Keratinocyte (primary cell): Measurements from ENCODE around the gene LRRC3C. TPM values are rescaled to one million over a fixed set of nuclear protein-coding genes. Genes with fewer than 3 reads are reported as not detected.

Experiments
- DNase-seq: peaks from one replicate; pipeline ENCODE4 v3.0.0-alpha.2; 2011; ENCODE audit warnings: low read depth, missing footprints, low spot score
- FAIRE-seq: peaks from 2 replicates; lab custom pipeline; 2011; peaks lifted over from hg19 to GRCh38; lab: Jason Lieb, UNC
- H2AFZ ChIP-seq: 2 replicates; pipeline ENCODE4 v1.6.0; 2012; ENCODE audit warnings: low read length, control low read depth, inconsistent platforms; ENCODE audit not compliant: control insufficient read depth
- H3K27ac ChIP-seq: 2 replicates; pipeline ENCODE4 v1.5.1; 2011; ENCODE audit warnings: low read length; ENCODE audit not compliant: control insufficient read depth, insufficient read depth
- H3K27me3 ChIP-seq: 3 replicates; pipeline ENCODE4 v1.6.0; 2011; ENCODE audit warnings: low read length; ENCODE audit not compliant: control insufficient read depth, insufficient read depth; ENCODE audit errors: extremely low read depth
- H3K36me3 ChIP-seq, 2 experiments: 2 replicates in 1 of 2; 3 replicates in 1 of 2; pipeline ENCODE4 v1.5.1; 2011; ENCODE audit warnings: low read length in 2 of 2, mild to moderate bottlenecking in 1 of 2; ENCODE audit not compliant: control insufficient read depth in 2 of 2, insufficient read depth in 2 of 2; ENCODE audit errors: extremely low read depth in 1 of 2
- H3K4me1 ChIP-seq: 3 replicates; pipeline ENCODE4 v1.5.1; 2011; ENCODE audit warnings: low read length; ENCODE audit not compliant: control insufficient read depth, insufficient read depth; ENCODE audit errors: extremely low read depth
- H3K4me2 ChIP-seq: 3 replicates; pipeline ENCODE4 v1.6.0; 2011; ENCODE audit warnings: low read depth, low read length; ENCODE audit not compliant: control insufficient read depth, insufficient read depth; ENCODE audit errors: extremely low read depth
- H3K4me3 ChIP-seq, 3 experiments: fragments of 200-600 bp in 1 of 3; sonication (generic) in 1 of 3; 2 replicates in 2 of 3; 3 replicates in 1 of 3; pipeline ENCODE4 v1.5.1; 2011 to 2016; ENCODE audit warnings: low read length in 3 of 3, mild to moderate bottlenecking in 3 of 3, control low read depth in 2 of 3, inconsistent platforms in 1 of 3, low read depth in 1 of 3, mixed read lengths in 1 of 3, mixed run types in 1 of 3, moderate library complexity in 1 of 3; ENCODE audit not compliant: control insufficient read depth in 2 of 3, insufficient read depth in 2 of 3; ENCODE audit errors: extremely low read depth in 1 of 3
- H3K79me2 ChIP-seq: 2 replicates; pipeline ENCODE4 v1.6.0; 2012; ENCODE audit warnings: low read length; ENCODE audit not compliant: control insufficient read depth, insufficient read depth
- H3K9ac ChIP-seq: 3 replicates; pipeline ENCODE4 v1.6.0; 2011; ENCODE audit warnings: low read length; ENCODE audit not compliant: control insufficient read depth, insufficient read depth; ENCODE audit errors: extremely low read depth
- H3K9me1 ChIP-seq: 3 replicates; pipeline ENCODE4 v1.6.0; 2011; ENCODE audit warnings: low read length; ENCODE audit not compliant: control insufficient read depth, insufficient read depth; ENCODE audit errors: extremely low read depth
- H3K9me3 ChIP-seq: 2 replicates; pipeline ENCODE4 v1.5.1; 2012; ENCODE audit warnings: low read depth, low read length; ENCODE audit not compliant: control insufficient read depth
- H4K20me1 ChIP-seq: 3 replicates; pipeline ENCODE4 v1.6.0; 2011; ENCODE audit warnings: low read length; ENCODE audit not compliant: control insufficient read depth, insufficient read depth; ENCODE audit errors: extremely low read depth
- CTCF ChIP-seq, 3 experiments: IDR thresholded peaks in 1 of 3; conservative IDR thresholded peaks in 1 of 3; optimal IDR thresholded peaks in 1 of 3; 2 replicates in 2 of 3; 3 replicates in 1 of 3; pipeline versions ENCODE3 to v1.5.1; 2011; ENCODE audit warnings: low read length in 3 of 3, mild to moderate bottlenecking in 3 of 3, moderate library complexity in 2 of 3, control low read depth in 1 of 3, inconsistent platforms in 1 of 3; ENCODE audit not compliant: insufficient read depth in 2 of 3; ENCODE audit errors: extremely low read depth in 1 of 3
- EZH2 ChIP-seq: IDR thresholded peaks from one replicate; pipeline ENCODE4 v1.6.1; 2012; ENCODE audit warnings: inconsistent platforms, mild to moderate bottlenecking, low read length, moderate library complexity
- dilution Hi-C: fragments of 300-500 bp; cut with MboI; formaldehyde crosslinking; loops from one replicate; pipeline ENCODE4 v1.7.0; 2020; ENCODE audit warnings: low sequenced_read_pairs; ENCODE audit not compliant: extremely low pct_ligation_motif_present
- polyA plus RNA-seq, 5 experiments: library from polyadenylated mRNA; depleted of rRNA in 3 of 5; stranded (reverse) in 3 of 5; stranded (forward) in 1 of 5; unstranded in 1 of 5; fragments of >200 nt; gene quantifications; 1 replicate in 1 of 5; 2 replicates in 3 of 5; 3 replicates in 1 of 5; pipeline versions ENCODE4 v1.2.1 to v1.2.3, GENCODE V29; 2011 to 2012; ENCODE audit warnings: missing spikeins in 2 of 5, low read depth in 1 of 5, low replicate concordance in 1 of 5

Gene LRRC3C
- polyA plus RNA-seq, 1 donor (not counting 4 experiments of a cell fraction or from before 2014, with no cell fraction given) = not detected

GRCh38 chr17:39972271-39972670, 44.7 kb downstream of the LRRC3C start:
- Histone ChIP-seq H3K4me1 (peaks cover 11% of the 10 kb centered on the region), H3K36me3 (no peaks in the 10 kb centered on the region), H2AFZ (no peak overlapping the region), H3K9me3 (no peaks in the 10 kb centered on the region), H3K9me1 (no peaks in the 10 kb centered on the region), H3K4me2 (no peak overlapping the region), H3K4me3 (no peak overlapping the region), H4K20me1 (no peaks in the 10 kb centered on the region), H3K27me3 (no peaks in the 10 kb centered on the region), H3K27ac (no peak overlapping the region), H3K9ac (no peak overlapping the region), H3K79me2 (no peaks in the 10 kb centered on the region)
- dilution Hi-C loops = no loop called here
- FAIRE-seq (no peak), DNase-seq (no peak)
- TF ChIP-seq CTCF (optimal IDR thresholded peaks at IDR 0.05 in 1 of 3, IDR thresholded peaks at IDR 0.05 in 1 of 3, conservative IDR thresholded peaks at IDR 0.05 in 1 of 3; ENCODE audit: extremely low read depth in 1 of 3, insufficient read depth in 2 of 3, low read length in 3 of 3) (no peak), EZH2 (no peak)

- H3K27me3 ChIP-seq = no peaks in the 10 kb centered on the region
- no peak overlapping the region for H3K4me2 ChIP-seq
- no peak overlapping the region for H3K27ac ChIP-seq
- DNase-seq (no peak), FAIRE-seq (no peak)
- TF ChIP-seq CTCF (optimal IDR thresholded peaks at IDR 0.05 in 1 of 3, IDR thresholded peaks at IDR 0.05 in 1 of 3, conservative IDR thresholded peaks at IDR 0.05 in 1 of 3; ENCODE audit: extremely low read depth in 1 of 3, insufficient read depth in 2 of 3, low read length in 3 of 3) (no peak), EZH2 (no peak)
- H3K79me2 ChIP-seq = no peaks in the 10 kb centered on the region
- H2AFZ ChIP-seq = no peak overlapping the region
- H3K4me1 ChIP-seq = peaks cover 12% of the 10 kb centered on the region
- no peaks in the 10 kb centered on the region for H3K9me1 ChIP-seq
- H3K36me3 ChIP-seq = no peaks in the 10 kb centered on the region
- dilution Hi-C loops = no loop called here
- H4K20me1 ChIP-seq = no peaks in the 10 kb centered on the region
- no peak overlapping the region for H3K9ac ChIP-seq
- no peaks in the 10 kb centered on the region for H3K9me3 ChIP-seq
- H3K4me3 ChIP-seq = no peak overlapping the region
These were observed 46.0 kb downstream of the LRRC3C start for GRCh38 chr17:39973496-39973895.
